ENCODE measurements around the gene ACSL3.
A peak's percentile ranks its signal among the peaks of the same experiment; 100 is the strongest.
"Not testable (repeated sequence)": the region's sequence is repeated elsewhere in the genome, so short reads cannot be mapped to it uniquely, and the experiment has no call there.

ACSL3 gene

DNA sequence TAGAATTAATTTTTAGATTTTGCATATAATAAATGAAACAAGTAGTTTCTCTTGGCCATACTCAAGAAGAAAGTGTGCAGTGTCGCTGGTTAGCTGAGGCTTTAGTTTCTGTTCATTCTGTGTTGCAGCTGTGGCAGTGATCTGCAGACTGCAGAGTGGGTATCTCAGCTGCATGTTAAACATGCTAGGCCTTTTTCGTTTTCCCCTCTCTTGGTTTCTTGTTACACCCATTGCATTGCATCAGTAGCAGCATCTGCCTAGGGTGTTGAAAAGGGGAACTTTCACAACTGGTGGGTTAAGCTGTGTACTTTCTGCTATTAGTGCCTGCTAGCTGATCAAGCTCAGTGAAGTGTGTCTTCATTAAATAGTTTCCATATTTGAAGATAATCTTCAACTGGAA lies 51.3 kb downstream of the ACSL3 start:
- no peak for TF ChIP-seq JUND (IDR thresholded peaks at IDR 0.05; ENCODE audit: low read depth)
- in situ Hi-C loops (cut with HindIII; ENCODE audit: low pct_unique_long_range_greater_than_20kb, low sequenced_read_pairs), result no loop called here
- no peak for DNase-seq (ENCODE audit: low read depth in 1 of 2, low spot score in 1 of 2)

DNA sequence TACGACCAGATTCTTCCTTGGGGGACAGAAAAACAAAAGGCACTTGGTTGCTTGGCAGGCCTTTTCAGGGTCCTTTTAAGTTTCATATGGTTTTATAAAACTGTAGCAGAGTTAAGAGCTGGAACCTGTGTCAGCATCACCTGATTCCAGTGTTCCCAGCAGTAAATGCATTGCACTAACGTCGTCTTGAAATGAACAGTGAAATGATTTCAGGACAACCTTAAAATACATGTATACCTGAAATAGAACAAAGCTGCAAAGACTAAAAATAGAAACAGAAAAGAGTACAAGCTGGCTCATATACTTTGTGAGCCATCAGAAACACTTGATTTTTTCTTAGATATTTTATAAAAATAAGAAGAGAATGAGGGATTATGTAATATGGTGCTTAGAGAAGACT lies 51.9 kb downstream of the ACSL3 start:
- in situ Hi-C loops (cut with HindIII; ENCODE audit: low pct_unique_long_range_greater_than_20kb, low sequenced_read_pairs), result no loop called here
- DNase-seq (ENCODE audit: low read depth in 1 of 2, low spot score in 1 of 2), result no peak
- TF ChIP-seq JUND (IDR thresholded peaks at IDR 0.05; ENCODE audit: low read depth), result no peak

DNA sequence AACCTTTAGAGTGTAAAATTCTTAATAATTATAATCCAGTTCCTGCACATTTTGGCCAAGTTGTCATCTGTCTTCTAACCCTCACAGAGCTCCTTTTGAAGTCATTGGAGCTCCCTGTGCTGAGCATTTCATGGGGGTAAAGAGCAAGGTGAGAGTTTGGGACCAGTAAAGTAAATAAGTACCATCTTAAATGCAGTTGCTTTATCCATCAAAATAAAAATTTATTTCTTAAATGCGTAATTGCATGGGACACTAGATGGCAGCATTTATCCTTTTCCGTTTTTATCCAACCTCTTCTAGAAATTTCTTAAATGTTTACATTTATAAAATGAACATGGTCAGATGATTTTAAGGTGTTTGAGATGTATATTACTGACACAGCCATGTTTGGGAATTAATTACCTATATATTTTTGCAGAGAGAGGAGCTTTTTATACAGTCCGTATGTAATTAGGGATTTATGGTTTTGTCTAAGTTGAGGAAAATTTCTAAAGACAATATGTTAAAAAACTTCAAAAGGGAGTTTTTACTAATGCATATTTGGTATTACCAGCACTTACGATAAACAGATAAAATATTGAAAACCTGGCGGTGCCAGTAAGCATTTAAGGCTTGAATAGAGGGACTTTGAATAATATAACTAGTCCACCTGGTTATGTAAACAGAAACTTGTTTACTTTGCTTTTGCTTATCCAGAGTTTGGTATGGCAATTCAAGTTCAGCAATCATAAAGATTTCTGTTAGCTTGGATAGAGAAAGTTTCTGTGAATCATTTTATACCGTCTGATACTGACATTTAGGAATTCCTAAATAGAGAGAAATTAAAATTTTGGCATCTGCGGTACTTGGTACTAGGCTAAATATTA lies 54.5 kb downstream of the ACSL3 start:
- peak in 1 of 2 experiments; percentile 29 for DNase-seq (ENCODE audit: low read depth in 1 of 2, low spot score in 1 of 2)
- TF ChIP-seq JUND (IDR thresholded peaks at IDR 0.05; ENCODE audit: low read depth), result no peak
- in situ Hi-C loops (cut with HindIII; ENCODE audit: low pct_unique_long_range_greater_than_20kb, low sequenced_read_pairs), result no loop called here

DNA sequence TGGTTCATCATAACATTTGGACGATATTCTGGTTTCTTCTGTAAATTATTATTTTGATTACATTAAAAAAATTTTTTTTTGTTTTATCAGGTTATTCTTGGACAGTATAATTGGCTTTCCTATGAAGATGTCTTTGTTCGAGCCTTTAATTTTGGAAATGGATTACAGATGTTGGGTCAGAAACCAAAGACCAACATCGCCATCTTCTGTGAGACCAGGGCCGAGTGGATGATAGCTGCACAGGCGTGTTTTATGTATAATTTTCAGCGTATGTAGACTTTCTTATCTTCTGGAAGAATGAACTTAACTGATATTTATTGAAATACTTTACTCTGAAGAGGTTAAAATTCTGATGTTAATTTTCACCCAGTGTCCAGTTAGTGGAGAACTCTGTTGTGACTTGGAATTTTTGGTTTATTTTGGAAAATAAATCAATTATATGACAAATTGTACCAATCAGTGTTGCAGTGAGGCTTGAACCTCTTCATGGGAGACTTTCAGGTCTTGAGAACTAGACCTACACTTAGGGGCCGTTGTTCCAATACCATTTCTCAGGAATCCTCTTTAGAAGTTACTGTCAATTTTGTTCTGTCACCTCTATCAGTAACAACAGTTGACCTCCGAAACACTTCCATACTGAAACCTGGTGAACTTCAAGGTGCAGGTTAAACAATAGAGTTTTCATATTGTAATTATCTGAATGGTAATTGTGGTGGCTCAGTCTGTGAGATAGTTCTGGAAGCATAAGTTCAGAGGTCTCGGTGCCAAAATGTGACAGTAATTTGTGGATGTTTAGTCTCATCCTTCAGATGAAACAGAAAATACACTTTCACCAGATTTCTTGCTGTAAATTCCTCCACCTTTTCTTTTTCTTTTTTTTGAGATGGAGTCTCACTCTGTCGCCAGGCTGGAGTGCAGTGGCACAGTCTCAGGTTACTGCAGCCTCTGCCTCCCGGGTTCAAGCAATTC lies 55.7 kb downstream of the ACSL3 start:
- DNase-seq (ENCODE audit: low read depth in 1 of 2, low spot score in 1 of 2), result no peak
- in situ Hi-C loops (cut with HindIII; ENCODE audit: low pct_unique_long_range_greater_than_20kb, low sequenced_read_pairs), result no loop called here
- TF ChIP-seq JUND (IDR thresholded peaks at IDR 0.05; ENCODE audit: low read depth), result no peak

DNA sequence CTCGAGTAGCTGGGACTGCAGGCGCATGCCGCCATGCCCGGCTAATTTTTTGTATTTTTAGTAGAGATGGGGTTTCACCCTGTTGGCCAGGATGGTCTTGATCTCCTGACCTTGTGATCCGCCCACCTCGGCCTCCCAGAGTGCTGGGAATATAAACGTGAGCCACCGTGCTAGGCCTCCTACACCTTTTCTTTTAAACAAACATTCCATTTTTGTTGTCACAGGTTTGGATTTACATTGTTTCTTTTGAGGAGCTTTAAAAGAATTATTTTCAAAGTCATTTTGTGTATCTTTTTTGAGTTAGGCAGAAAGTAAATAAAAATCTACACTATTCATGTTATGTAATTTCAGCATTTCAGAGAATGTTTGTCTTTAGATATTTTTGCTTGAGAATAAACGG lies 56.4 kb downstream of the ACSL3 start:
- in situ Hi-C loops (cut with HindIII; ENCODE audit: low pct_unique_long_range_greater_than_20kb, low sequenced_read_pairs); DNase-seq (ENCODE audit: low read depth in 1 of 2, low spot score in 1 of 2): not testable (repeated sequence)

DNA sequence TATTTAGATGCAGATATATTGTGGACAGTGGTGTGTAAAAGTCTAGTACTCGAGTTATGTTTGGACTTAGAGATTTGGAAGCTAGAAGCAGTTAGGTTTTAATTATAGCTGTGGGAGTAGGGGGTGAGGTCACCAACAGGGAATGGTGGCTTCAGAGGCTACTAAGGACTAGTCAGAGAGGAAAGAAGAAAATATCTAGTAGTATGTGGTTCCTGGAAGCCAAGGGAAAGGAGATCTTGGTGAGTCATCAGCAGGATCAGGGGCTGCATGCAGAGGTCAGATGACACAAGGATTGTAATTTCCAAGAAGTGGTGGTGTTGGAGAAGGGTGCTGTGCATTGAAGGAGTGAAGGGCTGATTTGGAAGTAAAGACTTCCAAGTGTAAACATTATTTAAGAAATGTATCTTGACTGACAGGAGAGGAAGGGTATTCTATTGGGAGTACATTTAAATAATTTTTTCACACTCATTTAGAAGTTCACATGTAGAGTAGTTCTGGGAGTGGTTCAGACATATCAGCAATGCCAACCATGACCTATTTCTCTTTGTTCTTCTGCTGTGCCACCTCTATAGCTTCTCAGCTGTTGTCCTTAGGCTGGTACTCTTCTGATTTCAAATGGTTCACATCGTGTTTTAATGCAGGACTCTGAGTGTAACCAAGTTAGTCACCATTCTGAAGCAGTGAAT lies 59.1 kb downstream of the ACSL3 start:
- in situ Hi-C loops (cut with HindIII; ENCODE audit: low pct_unique_long_range_greater_than_20kb, low sequenced_read_pairs), result no loop called here
- DNase-seq (ENCODE audit: low read depth in 1 of 2, low spot score in 1 of 2), result no peak

DNA sequence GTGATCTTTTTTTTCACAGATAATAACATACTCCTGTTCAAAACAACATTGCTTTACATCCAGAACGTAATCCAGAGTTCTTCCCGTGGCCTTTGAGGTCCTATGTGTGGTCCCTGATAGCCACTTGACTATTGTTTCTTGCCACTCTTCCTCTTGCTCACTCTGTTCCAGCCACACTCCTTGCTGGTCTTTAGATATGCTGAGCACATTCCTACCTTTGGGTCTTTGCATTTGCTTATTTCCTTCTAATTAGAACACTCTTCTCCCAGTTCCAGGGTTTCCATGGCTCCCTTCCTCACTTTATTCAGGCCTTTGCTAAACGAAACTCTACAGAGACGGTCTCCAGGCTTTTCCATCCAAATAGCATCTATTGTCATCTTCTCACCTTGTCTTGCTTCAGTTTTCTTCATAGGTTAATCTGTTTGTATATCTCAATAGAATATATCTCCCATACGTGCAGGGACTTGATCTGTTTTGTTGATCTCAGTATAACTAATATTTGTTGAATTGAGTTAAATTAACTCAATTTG lies 59.9 kb downstream of the ACSL3 start:
- DNase-seq (ENCODE audit: low read depth in 1 of 2, low spot score in 1 of 2), result no peak
- in situ Hi-C loops (cut with HindIII; ENCODE audit: low pct_unique_long_range_greater_than_20kb, low sequenced_read_pairs), result no loop called here
- TF ChIP-seq JUND (IDR thresholded peaks at IDR 0.05; ENCODE audit: low read depth), result no peak

More for the DNA sequence above, 59.1 kb downstream of the ACSL3 start:
- no peak for TF ChIP-seq JUND (IDR thresholded peaks at IDR 0.05; ENCODE audit: low read depth)

DNA sequence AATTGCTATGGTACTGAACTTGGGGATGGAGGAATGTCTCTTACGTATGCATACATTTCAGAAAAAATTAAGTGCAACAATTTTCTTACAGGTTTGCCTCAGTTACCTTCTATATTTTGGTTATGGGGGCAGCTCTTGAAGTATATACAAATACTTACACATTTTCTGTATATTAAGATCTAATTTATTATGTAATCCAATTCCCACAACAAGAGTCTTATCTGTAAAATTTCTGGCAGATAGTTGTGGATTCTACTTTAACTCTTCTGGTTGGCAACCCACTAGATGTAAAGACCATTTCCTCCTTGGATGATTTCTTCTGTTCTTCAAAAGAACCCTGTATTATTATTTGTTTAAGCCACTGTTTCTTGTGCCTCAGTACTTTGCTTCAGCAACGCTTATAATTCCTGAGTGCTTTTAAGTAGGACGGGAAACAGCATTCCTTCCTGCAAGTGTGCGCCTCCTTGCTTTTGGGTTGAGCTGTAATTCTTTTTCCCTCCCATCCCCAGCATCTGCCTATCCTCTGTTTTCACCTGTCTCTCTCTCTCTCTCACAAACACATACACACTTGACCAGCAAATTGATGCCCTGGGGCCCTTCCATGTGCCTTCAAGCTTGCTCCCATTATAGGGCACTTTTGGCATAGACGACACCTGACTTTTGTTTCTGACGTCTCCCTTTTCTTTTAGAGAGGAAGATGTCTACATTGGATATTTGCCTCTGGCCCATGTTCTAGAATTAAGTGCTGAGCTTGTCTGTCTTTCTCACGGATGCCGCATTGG lies 61.4 kb downstream of the ACSL3 start:
- no peak for TF ChIP-seq JUND (IDR thresholded peaks at IDR 0.05; ENCODE audit: low read depth)
- in situ Hi-C loops (cut with HindIII; ENCODE audit: low pct_unique_long_range_greater_than_20kb, low sequenced_read_pairs), result no loop called here
- no peak for DNase-seq (ENCODE audit: low read depth in 1 of 2, low spot score in 1 of 2)

DNA sequence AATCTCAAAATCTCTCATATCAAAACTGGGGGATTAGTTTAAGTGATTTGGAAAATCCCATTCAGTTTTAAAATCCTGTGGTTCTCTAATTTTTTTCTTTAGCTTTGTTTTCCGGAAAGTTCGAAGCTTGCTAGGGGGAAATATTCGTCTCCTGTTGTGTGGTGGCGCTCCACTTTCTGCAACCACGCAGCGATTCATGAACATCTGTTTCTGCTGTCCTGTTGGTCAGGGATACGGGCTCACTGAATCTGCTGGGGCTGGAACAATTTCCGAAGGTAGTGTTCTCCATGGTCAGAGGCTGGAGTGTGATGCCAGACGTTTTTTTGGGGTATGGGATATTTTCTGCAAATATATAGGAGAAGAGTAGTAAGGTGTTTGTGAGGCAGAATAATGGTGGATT lies 66.1 kb downstream of the ACSL3 start:
- TF ChIP-seq JUND (IDR thresholded peaks at IDR 0.05; ENCODE audit: low read depth), result no peak

DNA sequence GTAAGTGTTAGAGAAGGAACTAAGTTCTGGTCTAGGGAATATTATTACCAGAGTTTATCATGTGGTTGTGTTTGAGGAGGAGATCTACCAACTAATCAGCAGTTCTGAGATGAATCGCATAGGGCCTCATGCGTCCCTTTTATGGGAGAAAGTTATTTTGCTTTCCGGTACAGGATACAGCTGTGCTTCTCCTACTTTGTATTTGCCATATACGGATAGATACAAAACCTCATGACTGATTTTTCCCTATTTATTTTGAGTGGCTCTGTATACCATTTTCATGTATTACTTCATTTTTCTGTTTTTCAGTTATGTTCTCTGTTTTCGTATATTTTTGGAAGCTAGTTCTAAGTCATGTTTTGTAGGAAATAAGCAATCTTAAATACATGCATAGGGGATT lies 66.8 kb downstream of the ACSL3 start:
- in situ Hi-C loops (cut with HindIII; ENCODE audit: low pct_unique_long_range_greater_than_20kb, low sequenced_read_pairs), result no loop called here
- TF ChIP-seq JUND (IDR thresholded peaks at IDR 0.05; ENCODE audit: low read depth), result no peak
- DNase-seq (ENCODE audit: low read depth in 1 of 2, low spot score in 1 of 2), result no peak

More for the DNA sequence above, 66.1 kb downstream of the ACSL3 start:
- in situ Hi-C loops (cut with HindIII; ENCODE audit: low pct_unique_long_range_greater_than_20kb, low sequenced_read_pairs), result no loop called here
- no peak for DNase-seq (ENCODE audit: low read depth in 1 of 2, low spot score in 1 of 2)

DNA sequence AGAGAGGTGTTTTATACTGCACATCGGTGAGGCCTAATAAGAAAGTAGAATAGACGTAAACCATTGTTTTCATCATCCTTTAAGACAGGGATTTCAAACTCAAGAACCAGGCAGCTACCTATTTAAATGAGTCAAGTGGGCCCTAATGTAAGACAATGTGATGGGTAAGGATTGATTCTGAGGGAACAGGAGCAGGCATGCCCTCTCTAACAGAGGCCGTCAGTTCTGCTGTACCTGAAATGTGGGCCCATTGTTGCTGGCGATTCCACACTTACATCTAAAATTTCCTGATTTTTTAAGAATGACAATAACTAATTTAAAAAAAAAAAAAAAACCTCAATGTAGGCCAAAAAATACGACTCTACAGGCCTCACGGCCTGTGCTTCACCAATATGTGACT lies 67.5 kb downstream of the ACSL3 start:
- DNase-seq (ENCODE audit: low read depth in 1 of 2, low spot score in 1 of 2), result no peak
- in situ Hi-C loops (cut with HindIII; ENCODE audit: low pct_unique_long_range_greater_than_20kb, low sequenced_read_pairs), result no loop called here
- TF ChIP-seq JUND (IDR thresholded peaks at IDR 0.05; ENCODE audit: low read depth), result no peak

Data from T47D (cell line).